Measurements from ENCODE around the gene SNHG17. TPM values are rescaled to one million over a fixed set of nuclear protein-coding genes. Genes with fewer than 3 reads are reported as not detected.
"Not testable (repeated sequence)": the region's sequence is repeated elsewhere in the genome, so short reads cannot be mapped to it uniquely, and the experiment has no call there.

SNHG17 gene
- total and polyA plus RNA-seq, 2 donors from 2014 or later: 19.7 to 33.2 TPM

- Histone ChIP-seq H3K27ac (ENCODE audit: low read depth in 2 of 2, low read length in 2 of 2) (no peak overlapping the region), H3K4me3 (ENCODE audit: low read length in 3 of 3) (no peak overlapping the region), H3K9me3 (ENCODE audit: control insufficient read depth in 2 of 3, insufficient read depth in 1 of 3, low read length in 3 of 3) (no peaks in the 10 kb centered on the region), H3K36me3 (ENCODE audit: control insufficient read depth in 2 of 3, insufficient read depth in 3 of 3, low read length in 3 of 3) (peaks cover 8 to 38% (median 31%) of the 10 kb centered on the region in 3 donors), H3K4me1 (ENCODE audit: control insufficient read depth in 2 of 3, insufficient read depth in 2 of 3, low read depth in 1 of 3, low read length in 3 of 3) (no peaks in the 10 kb centered on the region), H3K27me3 (ENCODE audit: control insufficient read depth, insufficient read depth, low read length) (no peaks in the 10 kb centered on the region), H3K9ac (ENCODE audit: low read length in 3 of 3) (no peak overlapping the region)
- TF ChIP-seq, protein P1, sequence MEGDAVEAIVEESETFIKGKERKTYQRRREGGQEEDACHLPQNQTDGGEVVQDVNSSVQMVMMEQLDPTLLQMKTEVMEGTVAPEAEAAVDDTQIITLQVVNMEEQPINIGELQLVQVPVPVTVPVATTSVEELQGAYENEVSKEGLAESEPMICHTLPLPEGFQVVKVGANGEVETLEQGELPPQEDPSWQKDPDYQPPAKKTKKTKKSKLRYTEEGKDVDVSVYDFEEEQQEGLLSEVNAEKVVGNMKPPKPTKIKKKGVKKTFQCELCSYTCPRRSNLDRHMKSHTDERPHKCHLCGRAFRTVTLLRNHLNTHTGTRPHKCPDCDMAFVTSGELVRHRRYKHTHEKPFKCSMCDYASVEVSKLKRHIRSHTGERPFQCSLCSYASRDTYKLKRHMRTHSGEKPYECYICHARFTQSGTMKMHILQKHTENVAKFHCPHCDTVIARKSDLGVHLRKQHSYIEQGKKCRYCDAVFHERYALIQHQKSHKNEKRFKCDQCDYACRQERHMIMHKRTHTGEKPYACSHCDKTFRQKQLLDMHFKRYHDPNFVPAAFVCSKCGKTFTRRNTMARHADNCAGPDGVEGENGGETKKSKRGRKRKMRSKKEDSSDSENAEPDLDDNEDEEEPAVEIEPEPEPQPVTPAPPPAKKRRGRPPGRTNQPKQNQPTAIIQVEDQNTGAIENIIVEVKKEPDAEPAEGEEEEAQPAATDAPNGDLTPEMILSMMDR (IDR thresholded peaks at IDR 0.05; ENCODE audit: borderline replicate concordance, extremely low read depth, insufficient read depth): no peak
- intact Hi-C loops (cut with DNase I): no loop called here
- DNase-seq (peak in 1 of 5 donors; percentile 18), FAIRE-seq (no peak)
These were observed 16.5 kb downstream of the SNHG17 start for GRCh38 chr20:38418509-38419204.

GRCh38 chr20:38414769-38415450 is 20.2 kb downstream of the SNHG17 start:
- FAIRE-seq: no peak
- Histone ChIP-seq H3K4me1 (ENCODE audit: control insufficient read depth in 2 of 3, insufficient read depth in 2 of 3, low read depth in 1 of 3, low read length in 3 of 3) (no peaks in the 10 kb centered on the region), H3K36me3 (ENCODE audit: control insufficient read depth in 2 of 3, insufficient read depth in 3 of 3, low read length in 3 of 3) (peaks cover 0 to 9% (median 3%) of the 10 kb centered on the region in 3 donors), H3K27ac (ENCODE audit: low read depth in 2 of 2, low read length in 2 of 2) (no peak overlapping the region), H3K4me3 (ENCODE audit: low read length in 3 of 3) (no peak overlapping the region), H3K9me3 (ENCODE audit: control insufficient read depth in 2 of 3, insufficient read depth in 1 of 3, low read length in 3 of 3) (no peaks in the 10 kb centered on the region), H3K9ac (ENCODE audit: low read length in 3 of 3) (no peak overlapping the region), H3K27me3 (ENCODE audit: control insufficient read depth, insufficient read depth, low read length) (no peaks in the 10 kb centered on the region)
- intact Hi-C loops (cut with DNase I): no loop called here
- peak in 1 of 5 donors; percentile 7 for DNase-seq
- TF ChIP-seq, protein P1 (IDR thresholded peaks at IDR 0.05; ENCODE audit: borderline replicate concordance, extremely low read depth, insufficient read depth): no peak

DNA sequence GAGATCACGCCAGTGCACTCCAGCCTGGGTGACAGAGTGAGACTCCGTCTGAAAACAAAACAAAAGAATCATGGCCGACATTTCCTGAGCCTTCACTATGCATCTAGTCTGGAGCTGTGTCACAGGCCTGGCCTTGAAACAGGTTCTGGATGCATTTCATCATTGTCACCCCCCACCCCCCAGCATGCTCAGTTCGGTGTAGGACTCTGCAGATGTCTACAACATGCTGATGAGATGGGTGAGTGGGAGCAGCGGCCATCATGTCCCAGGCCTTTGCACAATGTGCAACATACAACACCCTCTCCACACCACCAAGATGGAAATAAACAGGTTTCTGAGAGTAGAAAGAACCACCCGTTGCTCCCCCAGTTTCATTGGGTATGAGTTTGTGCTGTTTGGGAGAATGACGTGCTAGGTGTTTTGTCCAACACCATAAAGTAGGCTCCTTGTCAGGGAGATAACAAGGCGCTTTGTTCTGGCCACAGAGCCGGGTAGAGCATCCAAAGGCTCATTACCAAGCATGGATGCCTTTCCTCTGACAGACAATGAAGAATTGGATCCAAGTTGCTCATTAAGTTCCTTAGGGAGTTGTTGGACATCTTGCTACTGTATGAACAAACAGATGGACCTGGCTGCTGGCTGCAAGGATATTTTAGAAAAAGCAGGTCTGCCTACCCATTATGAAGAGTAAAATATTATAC is 22.1 kb downstream of the SNHG17 start:
- no peak overlapping the region for H3K9ac ChIP-seq (ENCODE audit: low read length in 3 of 3)
- H3K4me1 ChIP-seq (ENCODE audit: control insufficient read depth in 2 of 3, insufficient read depth in 2 of 3, low read depth in 1 of 3, low read length in 3 of 3): no peaks in the 10 kb centered on the region
- no peak overlapping the region for H3K27ac ChIP-seq (ENCODE audit: low read depth in 2 of 2, low read length in 2 of 2)
- H3K27me3 ChIP-seq (ENCODE audit: control insufficient read depth, insufficient read depth, low read length): no peaks in the 10 kb centered on the region
- H3K36me3 ChIP-seq (ENCODE audit: control insufficient read depth in 2 of 3, insufficient read depth in 3 of 3, low read length in 3 of 3): no peaks in the 10 kb centered on the region
- DNase-seq: peak in 1 of 5 donors; percentile 13
- no peak for FAIRE-seq
- TF ChIP-seq, protein P1 (IDR thresholded peaks at IDR 0.05; ENCODE audit: borderline replicate concordance, extremely low read depth, insufficient read depth): no peak
- intact Hi-C loops (cut with DNase I): no loop called here
- H3K4me3 ChIP-seq (ENCODE audit: low read length in 3 of 3): no peak overlapping the region
- H3K9me3 ChIP-seq (ENCODE audit: control insufficient read depth in 2 of 3, insufficient read depth in 1 of 3, low read length in 3 of 3): no peaks in the 10 kb centered on the region

DNA sequence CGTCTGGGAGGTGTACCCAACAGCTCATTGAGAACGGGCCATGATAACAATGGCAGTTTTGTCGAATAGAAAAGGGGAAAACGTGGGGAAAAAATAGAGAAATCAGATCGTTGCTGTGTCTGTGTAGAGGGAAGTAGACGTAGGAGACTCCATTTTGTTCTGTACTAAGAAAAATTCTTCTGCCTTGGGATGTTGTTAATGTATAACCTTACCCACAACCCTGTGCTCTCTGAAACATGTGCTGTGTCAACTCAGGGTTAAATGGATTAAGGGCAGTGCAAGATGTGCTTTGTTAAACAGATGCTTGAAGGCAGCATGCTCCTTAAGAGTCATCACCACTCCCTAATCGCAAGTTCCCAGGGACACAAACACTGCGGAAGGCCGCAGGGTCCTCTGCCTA is 27.3 kb downstream of the SNHG17 start:
- H3K27me3 ChIP-seq (ENCODE audit: control insufficient read depth, insufficient read depth, low read length); H3K9me3 ChIP-seq (ENCODE audit: control insufficient read depth in 2 of 3, insufficient read depth in 1 of 3, low read length in 3 of 3); FAIRE-seq; H3K36me3 ChIP-seq (ENCODE audit: control insufficient read depth in 2 of 3, insufficient read depth in 3 of 3, low read length in 3 of 3); H3K27ac ChIP-seq (ENCODE audit: low read depth in 2 of 2, low read length in 2 of 2); H3K4me1 ChIP-seq (ENCODE audit: control insufficient read depth in 2 of 3, insufficient read depth in 2 of 3, low read depth in 1 of 3, low read length in 3 of 3); H3K4me3 ChIP-seq (ENCODE audit: low read length in 3 of 3); intact Hi-C loops (cut with DNase I); DNase-seq; H3K9ac ChIP-seq (ENCODE audit: low read length in 3 of 3): not testable (repeated sequence)
